Thyroid gland (tissue), 4 donors: ENCODE data around the gene SMIM41. TPM values are rescaled to one million over a fixed set of nuclear protein-coding genes. Genes with fewer than 3 reads are reported as not detected.

Experiments
- DNase-seq, 2 donors: peaks; one replicate each; pipeline ENCODE4 v3.0.0-alpha.2; 2019
- H3K27ac ChIP-seq, 3 donors: fragments of 200-600 bp; sonication (generic); 1 replicate in 2 of 3; 2 replicates in 1 of 3; pipeline ENCODE4 v1.5.1; 2016 to 2019; ENCODE audit warnings: mild to moderate bottlenecking in 1 of 3, moderate library complexity in 1 of 3
- H3K27me3 ChIP-seq: fragments of 200-600 bp; sonication (generic); one replicate; pipeline ENCODE4 v1.5.1; 2019
- H3K36me3 ChIP-seq, 2 donors: fragments of 200-600 bp; sonication (generic); one replicate each; pipeline ENCODE4 v1.5.1; 2016 to 2019
- H3K4me1 ChIP-seq, 2 donors: fragments of 200-600 bp; sonication (generic); one replicate each; pipeline ENCODE4 v1.5.1; 2017 to 2019
- H3K4me3 ChIP-seq, 3 donors: fragments of 200-600 bp; sonication (generic); replicated peaks in 1 of 3; 1 replicate in 2 of 3; 2 replicates in 1 of 3; pipeline ENCODE4 v1.5.1; 2016; ENCODE audit warnings: mild to moderate bottlenecking in 1 of 3
- H3K9me3 ChIP-seq: fragments of 200-600 bp; sonication (generic); one replicate; pipeline ENCODE4 v1.5.1; 2017
- POLR2A ChIP-seq, 2 donors: fragments of 450-650 bp; IDR thresholded peaks; one replicate each; pipeline ENCODE4 v1.6.1; 2017; ENCODE audit warnings: antibody characterized with exemption in 2 of 2, mild to moderate bottlenecking in 2 of 2, moderate library complexity in 1 of 2
- WGBS, 2 donors: methylation state at CpG; one replicate each; pipeline ENCODE4 v1.1.5; 2017; 5-methylcytosine and 5-hydroxymethylcytosine counted together
- intact Hi-C: fragments of 100-400 bp; cut with DNase I; formaldehyde crosslinking; loops from one replicate; pipeline ENCODE4 v1.15.1; 2023
- total RNA-seq, 4 donors: library from RNA; depleted of rRNA; stranded (reverse); fragments of >200 nt; gene quantifications; one replicate each; pipeline ENCODE4 v1.2.3, GENCODE V29; 2016
- TF ChIP-seq, protein P1 (sequence below), 6 experiments: fragments of 200-600 bp in 3 of 6; fragments of 450-650 bp in 3 of 6; sonication (generic) in 3 of 6; IDR thresholded peaks; one replicate each; pipeline ENCODE4 v1.5.1; 2016 to 2019; ENCODE audit warnings: antibody characterized with exemption in 6 of 6, mild to moderate bottlenecking in 2 of 6, inconsistent platforms in 1 of 6, moderate library complexity in 1 of 6

Gene SMIM41
- total RNA-seq, 4 donors from 2014 or later: 0.67 TPM; not detected in 3

DNA sequence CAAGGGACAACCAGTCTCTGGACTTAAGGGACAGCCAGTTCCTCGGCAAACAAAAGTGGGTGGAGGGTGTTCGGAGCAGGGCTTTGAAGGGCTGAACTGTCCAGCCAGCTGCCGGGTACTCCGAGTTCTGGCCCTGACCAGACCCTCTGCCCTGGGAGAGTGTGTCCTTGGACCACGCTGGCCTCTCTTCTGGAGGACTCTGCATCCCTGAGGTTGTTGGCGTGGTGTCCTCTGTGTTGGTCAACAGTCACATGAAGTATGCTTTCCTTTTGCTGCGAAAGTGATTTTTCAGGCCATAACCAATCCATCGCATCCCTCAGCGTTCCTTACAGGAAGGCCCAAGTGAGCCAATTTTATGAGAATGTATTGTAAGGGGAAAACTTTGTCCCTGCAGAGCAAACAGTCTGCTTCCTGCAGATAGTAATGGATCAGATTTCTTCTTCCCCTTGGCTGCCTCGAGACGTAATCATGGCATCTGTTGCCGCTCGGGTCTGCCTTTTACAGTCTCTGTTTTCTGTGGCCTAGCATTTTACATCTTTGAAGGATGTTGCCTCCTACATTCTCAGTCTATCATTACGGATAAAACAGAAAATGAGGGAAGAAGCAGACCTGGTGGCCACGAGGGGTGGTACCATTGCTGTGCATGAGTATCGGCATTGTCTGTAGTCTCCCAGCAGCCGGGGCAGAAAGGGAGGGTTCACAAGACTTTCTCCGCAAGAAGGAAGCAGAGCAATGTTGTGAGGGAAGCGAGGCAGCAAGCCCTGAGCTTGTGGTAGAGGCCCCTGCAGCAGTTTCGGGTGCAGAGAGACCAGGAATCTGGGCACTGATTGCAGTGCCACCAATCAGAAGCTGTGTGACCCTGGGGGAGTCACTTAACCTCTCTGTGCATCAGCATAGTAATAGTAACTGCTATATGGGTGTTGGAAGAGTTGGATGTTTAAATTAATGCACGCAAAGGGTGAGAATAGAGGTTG lies 47.4 kb downstream of the SMIM41 start:
- no peak for DNase-seq
- intact Hi-C loops: loop anchor here (10.0 kb wide), 1 partner anchor 102 kb away; no protein-coding TSS in a partner anchor
- no peak overlapping the region for H3K4me3 ChIP-seq
- H3K27me3 ChIP-seq: no peaks in the 10 kb centered on the region
- TF ChIP-seq, protein P1, sequence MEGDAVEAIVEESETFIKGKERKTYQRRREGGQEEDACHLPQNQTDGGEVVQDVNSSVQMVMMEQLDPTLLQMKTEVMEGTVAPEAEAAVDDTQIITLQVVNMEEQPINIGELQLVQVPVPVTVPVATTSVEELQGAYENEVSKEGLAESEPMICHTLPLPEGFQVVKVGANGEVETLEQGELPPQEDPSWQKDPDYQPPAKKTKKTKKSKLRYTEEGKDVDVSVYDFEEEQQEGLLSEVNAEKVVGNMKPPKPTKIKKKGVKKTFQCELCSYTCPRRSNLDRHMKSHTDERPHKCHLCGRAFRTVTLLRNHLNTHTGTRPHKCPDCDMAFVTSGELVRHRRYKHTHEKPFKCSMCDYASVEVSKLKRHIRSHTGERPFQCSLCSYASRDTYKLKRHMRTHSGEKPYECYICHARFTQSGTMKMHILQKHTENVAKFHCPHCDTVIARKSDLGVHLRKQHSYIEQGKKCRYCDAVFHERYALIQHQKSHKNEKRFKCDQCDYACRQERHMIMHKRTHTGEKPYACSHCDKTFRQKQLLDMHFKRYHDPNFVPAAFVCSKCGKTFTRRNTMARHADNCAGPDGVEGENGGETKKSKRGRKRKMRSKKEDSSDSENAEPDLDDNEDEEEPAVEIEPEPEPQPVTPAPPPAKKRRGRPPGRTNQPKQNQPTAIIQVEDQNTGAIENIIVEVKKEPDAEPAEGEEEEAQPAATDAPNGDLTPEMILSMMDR (IDR thresholded peaks at IDR 0.05): no peak
- TF ChIP-seq POLR2A (IDR thresholded peaks at IDR 0.05): no peak
- no peaks in the 10 kb centered on the region for H3K9me3 ChIP-seq
- peaks cover 12 to 18% of the 10 kb centered on the region in 2 donors for H3K4me1 ChIP-seq
- H3K27ac ChIP-seq: peak overlapping the region; percentile 61 to 88 (median 81)
- H3K36me3 ChIP-seq: no peaks in the 10 kb centered on the region
- WGBS, 2 donors: 66 to 80% methylated on average over 21 of the region's 21 CpGs

DNA sequence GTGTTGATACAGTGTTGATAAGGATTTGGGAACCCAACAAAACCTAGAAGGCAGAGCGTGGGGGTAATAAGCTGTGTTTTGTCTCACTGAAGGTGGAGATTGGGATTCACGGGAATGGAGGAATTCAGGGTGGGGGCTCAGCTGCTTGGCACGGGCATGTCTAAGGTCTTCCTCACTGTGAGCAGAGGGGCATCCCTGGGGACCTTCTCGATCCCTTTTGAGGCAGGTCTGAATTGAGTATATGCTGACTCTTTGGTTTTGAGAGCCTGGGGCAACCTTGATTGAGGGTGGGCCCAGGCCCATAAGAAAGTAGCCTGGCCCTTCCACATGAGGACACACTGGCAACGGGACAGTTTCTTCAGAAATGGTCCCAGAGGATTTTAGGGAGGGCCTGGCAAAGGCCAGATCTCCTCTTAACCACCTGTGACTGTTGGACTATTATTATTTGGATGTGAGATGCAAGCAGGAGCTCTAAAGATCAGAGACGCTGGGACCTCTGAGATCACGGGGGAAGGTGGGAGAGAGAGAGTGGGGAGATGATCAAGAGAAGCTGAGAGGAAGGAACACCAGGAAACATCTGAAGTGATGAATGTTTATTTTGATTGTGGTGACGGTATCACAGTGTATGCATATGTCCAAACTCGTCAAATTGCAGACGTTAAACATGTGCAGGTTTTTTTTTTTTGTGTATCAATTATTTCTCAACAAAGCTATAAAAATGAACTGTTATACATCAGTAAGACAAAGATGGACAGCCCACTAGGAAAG lies 48.4 kb downstream of the SMIM41 start:
- 73 to 77% methylated on average over 10 of the region's 10 CpGs for WGBS, 2 donors
- no peak for TF ChIP-seq POLR2A (IDR thresholded peaks at IDR 0.05)
- TF ChIP-seq, protein P1 (IDR thresholded peaks at IDR 0.05): no peak
- H3K9me3 ChIP-seq: no peaks in the 10 kb centered on the region
- intact Hi-C loops: loop anchor here (10.0 kb wide), 1 partner anchor 103 kb away; no protein-coding TSS in a partner anchor
- H3K36me3 ChIP-seq: no peaks in the 10 kb centered on the region
- no peak for DNase-seq
- H3K4me1 ChIP-seq: peaks cover 12 to 18% of the 10 kb centered on the region in 2 donors
- no peak overlapping the region for H3K4me3 ChIP-seq
- H3K27ac ChIP-seq: peak overlapping the region in 1 of 3 donors; percentile 26
- no peaks in the 10 kb centered on the region for H3K27me3 ChIP-seq

DNA sequence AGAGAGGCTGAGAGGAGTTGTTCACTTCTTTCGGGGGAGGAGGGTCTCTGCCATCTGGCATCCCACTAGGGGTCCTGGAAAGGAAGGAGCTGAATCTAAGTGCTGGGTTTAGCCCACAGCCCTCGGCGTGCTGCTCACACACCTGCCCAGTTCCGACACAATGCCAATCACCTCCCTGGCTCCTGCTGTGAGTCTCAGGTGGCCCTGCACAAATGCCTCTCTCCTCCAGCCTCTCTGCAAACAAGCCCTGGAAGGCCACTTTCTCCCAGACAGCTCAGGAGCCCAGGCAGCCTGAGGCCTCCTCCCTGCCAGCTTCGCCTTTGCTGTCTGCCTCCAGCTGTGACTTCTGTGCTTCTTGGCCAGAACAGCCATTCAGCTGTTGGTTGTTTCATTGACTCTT lies 51.2 kb downstream of the SMIM41 start:
- no peaks in the 10 kb centered on the region for H3K36me3 ChIP-seq
- no peak for DNase-seq
- no peaks in the 10 kb centered on the region for H3K27me3 ChIP-seq
- 80 to 82% methylated on average over 5 of the region's 5 CpGs for WGBS, 2 donors
- no peak overlapping the region for H3K27ac ChIP-seq
- H3K4me3 ChIP-seq: no peak overlapping the region
- intact Hi-C loops: no loop called here
- no peaks in the 10 kb centered on the region for H3K9me3 ChIP-seq
- peaks cover 6 to 8% of the 10 kb centered on the region in 2 donors for H3K4me1 ChIP-seq
- TF ChIP-seq, protein P1 (IDR thresholded peaks at IDR 0.05): no peak
- TF ChIP-seq POLR2A (IDR thresholded peaks at IDR 0.05): no peak

DNA sequence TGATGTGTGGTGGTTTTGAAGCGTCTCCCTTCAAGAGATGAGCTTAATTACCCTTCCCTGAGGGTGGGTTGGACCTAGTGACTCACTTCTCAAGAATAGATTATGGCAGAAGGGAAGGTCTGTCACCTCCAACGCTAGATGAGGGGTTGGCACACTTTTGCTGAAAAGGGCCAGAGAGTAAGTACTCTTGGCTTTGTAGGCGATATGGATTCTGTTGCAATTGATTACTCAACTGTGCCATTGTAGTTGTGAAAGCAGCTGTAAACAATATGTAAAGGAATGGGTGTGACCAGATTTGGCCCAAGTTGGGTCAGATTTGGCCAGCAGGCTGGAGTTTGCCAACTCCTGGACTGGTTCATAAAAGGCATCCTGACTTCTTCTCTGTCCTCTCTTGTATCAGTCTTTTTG lies 53.3 kb downstream of the SMIM41 start:
- intact Hi-C loops: no loop called here
- H3K4me3 ChIP-seq: no peak overlapping the region
- 80 to 83% methylated on average over 3 of the region's 3 CpGs for WGBS, 2 donors
- TF ChIP-seq, protein P1 (IDR thresholded peaks at IDR 0.05): no peak
- TF ChIP-seq POLR2A (IDR thresholded peaks at IDR 0.05): no peak
- H3K4me1 ChIP-seq: no peaks in the 10 kb centered on the region
- no peaks in the 10 kb centered on the region for H3K9me3 ChIP-seq
- no peaks in the 10 kb centered on the region for H3K36me3 ChIP-seq
- no peaks in the 10 kb centered on the region for H3K27me3 ChIP-seq
- DNase-seq: no peak
- H3K27ac ChIP-seq: no peak overlapping the region
